ENCODE measurements around the gene UNC79. TPM values are rescaled to one million over a fixed set of nuclear protein-coding genes. Genes with fewer than 3 reads are reported as not detected.

The UNC79 gene
- total and polyA plus RNA-seq, 9 donors = 0.04 to 1.1 (median 0.15) TPM

GRCh38 chr14:93752980-93753561 lies 322.3 kb downstream of the UNC79 start:
- H3K36me3 ChIP-seq = no peaks in the 10 kb centered on the region
- H3K9me3 ChIP-seq = no peaks in the 10 kb centered on the region
- DNase-seq = no peak
- no peak overlapping the region for H3K27ac ChIP-seq
- 59 to 77% (median 68%) methylated on average over 4 of the region's 4 CpGs for WGBS, 3 donors
- no peaks in the 10 kb centered on the region for H3K4me1 ChIP-seq (ENCODE audit: insufficient read depth)
- intact Hi-C loops (cut with DNase I) = loop anchor here in 1 of 4 donors (1.0 kb wide), 1 partner anchor 31 kb away; no protein-coding TSS in a partner anchor
- H3K27me3 ChIP-seq = no peaks in the 10 kb centered on the region
- H3K4me3 ChIP-seq = no peak overlapping the region
- TF ChIP-seq CTCF (IDR thresholded peaks at IDR 0.05) (no peak), EP300 (IDR thresholded peaks at IDR 0.05) (no peak), POLR2A (IDR thresholded peaks at IDR 0.05) (no peak)

- no peak overlapping the region for H3K27ac ChIP-seq
- WGBS, 3 donors = 91 to 95% (median 94%) methylated on average over 8 of the region's 8 CpGs
- H3K4me1 ChIP-seq (ENCODE audit: insufficient read depth) = no peaks in the 10 kb centered on the region
Observed at GRCh38 chr14:93753647-93754046, 322.9 kb downstream of the UNC79 start.

GRCh38 chr14:93757206-93757605 lies 326.5 kb downstream of the UNC79 start:
- no peak for DNase-seq
- 83 to 92% (median 91%) methylated on average over 12 of the region's 12 CpGs for WGBS, 3 donors
- Histone ChIP-seq H3K4me3 (no peak overlapping the region), H3K4me1 (ENCODE audit: insufficient read depth) (peaks cover 2% of the 10 kb centered on the region), H3K27ac (no peak overlapping the region), H3K9me3 (no peaks in the 10 kb centered on the region), H3K27me3 (no peaks in the 10 kb centered on the region), H3K36me3 (no peaks in the 10 kb centered on the region)
- intact Hi-C loops (cut with DNase I) = no loop called here
- TF ChIP-seq POLR2A (IDR thresholded peaks at IDR 0.05) = no peak
- no peak for TF ChIP-seq CTCF (IDR thresholded peaks at IDR 0.05)
- no peak for TF ChIP-seq EP300 (IDR thresholded peaks at IDR 0.05)

More at GRCh38 chr14:93753647-93754046, 322.9 kb downstream of the UNC79 start:
- DNase-seq = no peak
- no peaks in the 10 kb centered on the region for H3K36me3 ChIP-seq
- no peak for TF ChIP-seq POLR2A (IDR thresholded peaks at IDR 0.05)
- no peak for TF ChIP-seq CTCF (IDR thresholded peaks at IDR 0.05)
- no peak for TF ChIP-seq EP300 (IDR thresholded peaks at IDR 0.05)
- H3K9me3 ChIP-seq = no peaks in the 10 kb centered on the region
- H3K4me3 ChIP-seq = no peak overlapping the region
- H3K27me3 ChIP-seq = no peaks in the 10 kb centered on the region
- intact Hi-C loops (cut with DNase I) = no loop called here

Small RNA genes lying within 50 kb of the gene (small RNA-seq; reads per million reads assigned to genes)
- gene RF00019 (not detected), gene RF02271 (not detected), gene RNU6-1258P (not detected)

Other genes starting within 250 kb of the UNC79 start
- gene MOAP1, start 246.0 kb upstream of the UNC79 start, total RNA-seq = 10 to 100 TPM; 20.5 to 31.6 (median 24.1) TPM
- 10 to 100 TPM; 30.0 to 41.4 TPM for gene MOAP1, start 246.0 kb upstream of the UNC79 start, polyA plus RNA-seq
- gene LYSET, start 245.6 kb upstream of the UNC79 start, total RNA-seq = 10 to 100 TPM in 6 of 7 donors, 1 to 10 TPM in 1; 8.0 to 22.2 (median 16.3) TPM
- 10 to 100 TPM; 17.6 to 18.4 TPM for gene LYSET, start 245.6 kb upstream of the UNC79 start, polyA plus RNA-seq
- gene GON7, start 223.9 kb upstream of the UNC79 start, total RNA-seq = 10 to 100 TPM in 2 of 7 donors, 1 to 10 TPM in 5; 6.5 to 26.0 (median 8.3) TPM
- 1 to 10 TPM; 7.9 to 8.6 TPM for gene GON7, start 223.9 kb upstream of the UNC79 start, polyA plus RNA-seq
- 10 to 100 TPM; 12.1 to 22.2 (median 20.5) TPM for gene UBR7, start 223.7 kb upstream of the UNC79 start, total RNA-seq
- 10 to 100 TPM; 19.1 to 33.3 TPM for gene UBR7, start 223.7 kb upstream of the UNC79 start, polyA plus RNA-seq
- 10 to 100 TPM; 19.6 to 42.2 (median 39.9) TPM for gene BTBD7, start 97.9 kb upstream of the UNC79 start, total RNA-seq
- gene BTBD7, start 97.9 kb upstream of the UNC79 start, polyA plus RNA-seq = 10 to 100 TPM; 10.9 to 21.0 TPM
- not detected for gene COX8C, start 83.8 kb upstream of the UNC79 start, total RNA-seq
- under 1 TPM in 1 of 2 donors, not detected in 1; 0.51 TPM for gene COX8C, start 83.8 kb upstream of the UNC79 start, polyA plus RNA-seq

Data from ovary (tissue), 9 donors.